Glomerular visceral epithelial cell (primary cell): Measurements from ENCODE around the gene CS.
"Not testable (repeated sequence)": the region's sequence is repeated elsewhere in the genome, so short reads cannot be mapped to it uniquely, and the experiment has no call there.

Source experiments
- DNase-seq: peaks from one replicate; pipeline ENCODE4 v3.0.0-alpha.2; 2016; ENCODE audit errors: extremely low spot score

Gene CS

GRCh38 chr12:56280849-56281248 lies 19.3 kb downstream of the CS start:
- DNase-seq = no peak

GRCh38 chr12:56278905-56279304 lies 21.2 kb downstream of the CS start:
- no peak for DNase-seq

GRCh38 chr12:56274299-56274698 lies 25.8 kb downstream of the CS start:
- DNase-seq = no peak

- DNase-seq = not testable (repeated sequence)
Measured at GRCh38 chr12:56272468-56272867, 27.7 kb downstream of the CS start.

GRCh38 chr12:56271031-56271430 lies 29.1 kb downstream of the CS start:
- peak; percentile 25 for DNase-seq

- DNase-seq = no peak
Measured at GRCh38 chr12:56267443-56268071, 32.6 kb downstream of the CS start.

GRCh38 chr12:56266693-56267442 lies 33.3 kb downstream of the CS start, which contains the start of gene COQ10A:
Gene COQ10A, plus strand, starts transcription at chr12:56266942. Its CDS starts 177 bp downstream, at chr12:56267119.
- peak; percentile 85 for DNase-seq

GRCh38 chr12:56266068-56266692 lies 34.0 kb downstream of the CS start:
- DNase-seq = not testable (repeated sequence)

GRCh38 chr12:56262955-56263354 lies 37.2 kb downstream of the CS start:
- DNase-seq = not testable (repeated sequence)

- peak; percentile 85 for DNase-seq
Measured at GRCh38 chr12:56261503-56262232, 38.5 kb downstream of the CS start.

GRCh38 chr12:56260921-56261320 lies 39.2 kb downstream of the CS start:
- DNase-seq = no peak

GRCh38 chr12:56260380-56260779 lies 39.8 kb downstream of the CS start:
- DNase-seq = no peak

GRCh38 chr12:56258820-56259183 lies 41.3 kb downstream of the CS start:
- no peak for DNase-seq

- DNase-seq = peak; percentile 72
Measured at GRCh38 chr12:56258068-56258819, 41.9 kb downstream of the CS start, which contains the start of gene ANKRD52. Gene ANKRD52, minus strand, starts transcription at chr12:56258384. Its CDS starts 115 bp downstream, at chr12:56258269.

GRCh38 chr12:56257491-56258067 lies 42.6 kb downstream of the CS start:
- DNase-seq = peak; percentile 41

- no peak for DNase-seq
Measured at GRCh38 chr12:56257071-56257470, 43.1 kb downstream of the CS start.

GRCh38 chr12:56256326-56256960 lies 43.7 kb downstream of the CS start:
- peak; percentile 73 for DNase-seq

- DNase-seq = no peak
Measured at GRCh38 chr12:56255671-56256070, 44.5 kb downstream of the CS start.

- DNase-seq = no peak
Measured at GRCh38 chr12:56253091-56253490, 47.0 kb downstream of the CS start.

GRCh38 chr12:56252649-56253048 lies 47.5 kb downstream of the CS start:
- no peak for DNase-seq
